ENCODE measurements around the gene ATRN.

GRCh38 chr20:3670945-3671344, 200.1 kb downstream of the ATRN start:
- TF ChIP-seq CTCF (IDR thresholded peaks at IDR 0.05; ENCODE audit: poor library complexity, severe bottlenecking), result no peak
- TF ChIP-seq TAF1 (IDR thresholded peaks at IDR 0.05; ENCODE audit: low read depth), result no peak
- no peak for TF ChIP-seq MXI1 (conservative IDR thresholded peaks at IDR 0.05; ENCODE audit: poor library complexity, severe bottlenecking)
- TF ChIP-seq, protein P1, sequence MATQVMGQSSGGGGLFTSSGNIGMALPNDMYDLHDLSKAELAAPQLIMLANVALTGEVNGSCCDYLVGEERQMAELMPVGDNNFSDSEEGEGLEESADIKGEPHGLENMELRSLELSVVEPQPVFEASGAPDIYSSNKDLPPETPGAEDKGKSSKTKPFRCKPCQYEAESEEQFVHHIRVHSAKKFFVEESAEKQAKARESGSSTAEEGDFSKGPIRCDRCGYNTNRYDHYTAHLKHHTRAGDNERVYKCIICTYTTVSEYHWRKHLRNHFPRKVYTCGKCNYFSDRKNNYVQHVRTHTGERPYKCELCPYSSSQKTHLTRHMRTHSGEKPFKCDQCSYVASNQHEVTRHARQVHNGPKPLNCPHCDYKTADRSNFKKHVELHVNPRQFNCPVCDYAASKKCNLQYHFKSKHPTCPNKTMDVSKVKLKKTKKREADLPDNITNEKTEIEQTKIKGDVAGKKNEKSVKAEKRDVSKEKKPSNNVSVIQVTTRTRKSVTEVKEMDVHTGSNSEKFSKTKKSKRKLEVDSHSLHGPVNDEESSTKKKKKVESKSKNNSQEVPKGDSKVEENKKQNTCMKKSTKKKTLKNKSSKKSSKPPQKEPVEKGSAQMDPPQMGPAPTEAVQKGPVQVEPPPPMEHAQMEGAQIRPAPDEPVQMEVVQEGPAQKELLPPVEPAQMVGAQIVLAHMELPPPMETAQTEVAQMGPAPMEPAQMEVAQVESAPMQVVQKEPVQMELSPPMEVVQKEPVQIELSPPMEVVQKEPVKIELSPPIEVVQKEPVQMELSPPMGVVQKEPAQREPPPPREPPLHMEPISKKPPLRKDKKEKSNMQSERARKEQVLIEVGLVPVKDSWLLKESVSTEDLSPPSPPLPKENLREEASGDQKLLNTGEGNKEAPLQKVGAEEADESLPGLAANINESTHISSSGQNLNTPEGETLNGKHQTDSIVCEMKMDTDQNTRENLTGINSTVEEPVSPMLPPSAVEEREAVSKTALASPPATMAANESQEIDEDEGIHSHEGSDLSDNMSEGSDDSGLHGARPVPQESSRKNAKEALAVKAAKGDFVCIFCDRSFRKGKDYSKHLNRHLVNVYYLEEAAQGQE (IDR thresholded peaks at IDR 0.05; ENCODE audit: borderline replicate concordance), result no peak
- TF ChIP-seq EZH2 (IDR thresholded peaks at IDR 0.05; ENCODE audit: borderline replicate concordance, insufficient read depth, low read length, poor library complexity, severe bottlenecking), result no peak
- no peak for TF ChIP-seq POLR2AphosphoS5 (IDR thresholded peaks at IDR 0.05)
